DOHH2 (cell line): ENCODE data around the gene TRIM27.

Experiments used
- EZH2phosphoT487 ChIP-seq: fragments of 200-600 bp; sonication (generic); IDR thresholded peaks from 2 replicates; pipeline ENCODE4 v1.6.1; 2017; ENCODE audit warnings: borderline replicate concordance, mild to moderate bottlenecking, antibody characterized with exemption, low read length, moderate library complexity, mixed read lengths
- TF ChIP-seq, protein P1 (sequence below): fragments of 200-600 bp; sonication (generic); IDR thresholded peaks from one replicate; pipeline ENCODE4 v1.5.1; 2014; ENCODE audit warnings: antibody characterized with exemption, mild to moderate bottlenecking, low read depth, low read length; ENCODE audit not compliant: poor library complexity, severe bottlenecking

DNA sequence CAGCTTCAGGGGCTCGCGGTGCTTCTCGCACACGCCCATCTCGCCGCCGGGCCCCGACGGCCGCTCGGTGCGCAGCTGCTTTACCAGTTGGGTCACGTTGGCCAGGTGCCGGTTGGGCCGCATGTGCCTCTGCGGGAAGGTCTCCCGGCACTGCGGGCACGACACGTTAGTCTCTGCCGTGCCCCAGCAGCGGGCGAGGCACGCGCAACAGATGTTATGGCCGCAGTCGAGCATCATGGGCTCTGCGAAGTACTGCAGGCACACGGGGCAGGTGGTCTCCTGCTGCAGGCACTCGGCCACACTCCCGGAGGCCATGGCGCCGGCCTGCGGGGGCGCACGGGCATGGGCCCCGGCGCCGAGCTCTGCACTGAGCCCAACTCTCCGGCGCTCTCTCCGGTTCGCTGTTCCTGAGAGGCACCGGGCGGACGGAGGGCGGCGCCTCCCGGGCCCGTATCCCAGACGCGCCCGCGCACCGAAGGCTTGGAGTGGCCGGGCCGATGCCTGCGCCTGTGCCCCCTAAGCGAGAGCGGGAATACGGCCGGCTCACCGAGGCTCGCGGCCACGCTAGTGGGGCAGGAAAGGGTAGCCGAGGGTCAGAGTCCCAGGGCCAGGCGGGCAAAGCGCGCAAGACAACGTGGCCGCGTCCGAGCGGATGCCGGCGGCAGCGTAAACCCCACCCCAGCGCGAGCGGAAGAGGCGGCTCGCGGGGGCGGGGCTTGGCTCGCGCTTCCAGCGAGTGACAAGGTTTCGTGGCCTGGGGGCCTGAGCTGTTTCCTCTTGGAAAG lies at the start of gene TRIM27:
- TF ChIP-seq, protein P1, sequence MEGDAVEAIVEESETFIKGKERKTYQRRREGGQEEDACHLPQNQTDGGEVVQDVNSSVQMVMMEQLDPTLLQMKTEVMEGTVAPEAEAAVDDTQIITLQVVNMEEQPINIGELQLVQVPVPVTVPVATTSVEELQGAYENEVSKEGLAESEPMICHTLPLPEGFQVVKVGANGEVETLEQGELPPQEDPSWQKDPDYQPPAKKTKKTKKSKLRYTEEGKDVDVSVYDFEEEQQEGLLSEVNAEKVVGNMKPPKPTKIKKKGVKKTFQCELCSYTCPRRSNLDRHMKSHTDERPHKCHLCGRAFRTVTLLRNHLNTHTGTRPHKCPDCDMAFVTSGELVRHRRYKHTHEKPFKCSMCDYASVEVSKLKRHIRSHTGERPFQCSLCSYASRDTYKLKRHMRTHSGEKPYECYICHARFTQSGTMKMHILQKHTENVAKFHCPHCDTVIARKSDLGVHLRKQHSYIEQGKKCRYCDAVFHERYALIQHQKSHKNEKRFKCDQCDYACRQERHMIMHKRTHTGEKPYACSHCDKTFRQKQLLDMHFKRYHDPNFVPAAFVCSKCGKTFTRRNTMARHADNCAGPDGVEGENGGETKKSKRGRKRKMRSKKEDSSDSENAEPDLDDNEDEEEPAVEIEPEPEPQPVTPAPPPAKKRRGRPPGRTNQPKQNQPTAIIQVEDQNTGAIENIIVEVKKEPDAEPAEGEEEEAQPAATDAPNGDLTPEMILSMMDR: no peak
- no peak for TF ChIP-seq EZH2phosphoT487
